Measurements from ENCODE around the gene SUPT4H1. TPM values are rescaled to one million over a fixed set of nuclear protein-coding genes. Genes with fewer than 3 reads are reported as not detected.

The SUPT4H1 gene
- total RNA-seq, 2 experiments from 2014 or later, result 76.6 to 76.9 TPM

DNA sequence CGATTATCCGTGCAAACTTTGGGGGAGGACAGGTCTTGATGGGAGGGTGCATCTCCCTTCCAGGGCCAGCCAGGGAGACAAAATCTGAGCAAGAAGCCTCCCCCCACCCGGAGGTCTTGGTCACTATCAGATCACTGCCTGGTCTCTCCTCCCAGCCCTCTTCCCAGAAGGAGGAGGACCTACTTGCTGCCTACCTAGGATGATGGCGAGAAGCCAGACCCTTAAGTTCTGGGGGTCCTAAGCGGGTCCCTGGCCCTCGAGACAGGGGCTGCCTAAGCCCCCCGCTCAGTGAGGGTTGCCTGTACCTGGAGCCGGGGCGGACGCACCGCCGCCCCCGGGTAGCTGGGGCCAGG is 28.0 kb downstream of the SUPT4H1 start:
- Mint-ChIP-seq H3K36me3 (ENCODE audit: low read depth) (peaks cover 15% of the 10 kb centered on the region), H3K4me1 (ENCODE audit: low read depth) (peaks cover 28% of the 10 kb centered on the region), H3K9me3 (no peaks in the 10 kb centered on the region), H3K27me3 (ENCODE audit: low read depth) (peaks cover 4% of the 10 kb centered on the region), H3K27ac (no peak overlapping the region), H3K4me3 (no peak overlapping the region)
- intact Hi-C loops (cut with micrococcal nuclease), result no loop called here
- no peak for DNase-seq
- CTCF ChIA-PET, result interaction anchor here (1.1 to 2.6 kb wide), 2 partner anchors 9 to 21 kb away, joined by 3 to 8 read pairs; no protein-coding TSS in a partner anchor

DNA sequence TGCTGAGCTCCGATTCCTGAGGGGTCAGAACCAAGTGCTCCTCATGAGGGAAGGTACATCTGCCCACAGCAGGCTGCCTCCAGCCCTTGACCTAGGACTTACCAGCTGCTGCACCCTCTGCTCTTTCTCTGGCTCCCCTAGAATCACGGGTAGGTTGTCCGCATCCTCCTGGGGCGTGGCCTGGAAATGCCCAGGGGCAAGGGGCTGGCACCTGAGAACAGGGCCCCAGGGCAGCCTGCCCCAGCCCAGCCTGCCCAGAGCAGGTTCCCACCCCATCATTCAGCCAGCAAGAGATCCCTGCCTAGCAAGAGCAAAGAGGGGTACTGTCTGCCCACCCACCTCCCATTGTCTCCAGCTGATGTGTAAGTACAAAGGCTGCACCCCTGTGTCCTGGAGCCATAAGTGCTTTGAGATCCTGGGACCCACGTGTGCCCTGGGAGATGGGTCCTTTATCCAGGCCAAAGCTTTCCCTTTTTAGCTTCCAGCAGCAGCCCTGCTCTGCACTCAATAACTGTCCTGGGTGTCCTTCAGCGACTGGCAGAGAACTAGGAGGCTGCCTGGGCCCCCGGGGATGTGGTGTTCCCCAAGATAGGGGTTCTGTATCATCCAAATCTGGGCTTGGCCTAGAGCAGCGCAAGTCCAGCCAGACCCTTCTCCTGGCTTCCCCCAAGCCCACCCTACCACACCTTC is 28.5 kb downstream of the SUPT4H1 start:
- Mint-ChIP-seq H3K36me3 (ENCODE audit: low read depth) (peaks cover 10% of the 10 kb centered on the region), H3K27me3 (ENCODE audit: low read depth) (peaks cover 4% of the 10 kb centered on the region), H3K4me1 (ENCODE audit: low read depth) (peaks cover 24% of the 10 kb centered on the region), H3K4me3 (no peak overlapping the region), H3K9me3 (no peaks in the 10 kb centered on the region), H3K27ac (no peak overlapping the region)
- DNase-seq, result no peak
- intact Hi-C loops (cut with micrococcal nuclease), result no loop called here
- CTCF ChIA-PET, result interaction anchor here (1.1 to 2.6 kb wide), 3 partner anchors 9 to 21 kb away, joined by 3 to 8 read pairs (median 3); no protein-coding TSS in a partner anchor

GRCh38 chr17:58322581-58323185 is 29.3 kb downstream of the SUPT4H1 start:
- Mint-ChIP-seq H3K27ac (no peak overlapping the region), H3K4me1 (ENCODE audit: low read depth) (peaks cover 22% of the 10 kb centered on the region), H3K4me3 (no peak overlapping the region), H3K9me3 (no peaks in the 10 kb centered on the region), H3K27me3 (ENCODE audit: low read depth) (no peaks in the 10 kb centered on the region), H3K36me3 (ENCODE audit: low read depth) (peaks cover 4% of the 10 kb centered on the region)
- CTCF ChIA-PET, result interaction anchor here (1.1 to 2.6 kb wide), 4 partner anchors 8 to 95 kb away, joined by 3 to 8 read pairs (median 4); no protein-coding TSS in a partner anchor
- intact Hi-C loops (cut with micrococcal nuclease), result no loop called here
- DNase-seq, result no peak

- H3K9me3 Mint-ChIP-seq, result no peaks in the 10 kb centered on the region
- intact Hi-C loops (cut with micrococcal nuclease), result no loop called here
- CTCF ChIA-PET, result interaction anchor here (1.1 to 2.6 kb wide), 3 partner anchors 18 to 96 kb away, joined by 3 to 8 read pairs (median 4); no protein-coding TSS in a partner anchor
- peaks cover 6% of the 10 kb centered on the region for H3K36me3 Mint-ChIP-seq (ENCODE audit: low read depth)
- H3K4me3 Mint-ChIP-seq, result no peak overlapping the region
- H3K4me1 Mint-ChIP-seq (ENCODE audit: low read depth), result peaks cover 21% of the 10 kb centered on the region
- no peak overlapping the region for H3K27ac Mint-ChIP-seq
- no peaks in the 10 kb centered on the region for H3K27me3 Mint-ChIP-seq (ENCODE audit: low read depth)
- DNase-seq, result no peak
Measured at GRCh38 chr17:58321571-58322525, 30.2 kb downstream of the SUPT4H1 start.

GRCh38 chr17:58320570-58321323 is 31.3 kb downstream of the SUPT4H1 start:
- Mint-ChIP-seq H3K9me3 (no peaks in the 10 kb centered on the region), H3K27ac (no peak overlapping the region), H3K27me3 (ENCODE audit: low read depth) (no peaks in the 10 kb centered on the region), H3K4me1 (ENCODE audit: low read depth) (peaks cover 15% of the 10 kb centered on the region), H3K4me3 (no peak overlapping the region), H3K36me3 (ENCODE audit: low read depth) (peaks cover 6% of the 10 kb centered on the region)
- peak; percentile 3 for DNase-seq
- intact Hi-C loops (cut with micrococcal nuclease), result no loop called here
- CTCF ChIA-PET, result interaction anchor here (0.6 to 1.8 kb wide), 2 partner anchors 58 to 97 kb away, joined by 3 to 4 read pairs; no protein-coding TSS in a partner anchor

DNA sequence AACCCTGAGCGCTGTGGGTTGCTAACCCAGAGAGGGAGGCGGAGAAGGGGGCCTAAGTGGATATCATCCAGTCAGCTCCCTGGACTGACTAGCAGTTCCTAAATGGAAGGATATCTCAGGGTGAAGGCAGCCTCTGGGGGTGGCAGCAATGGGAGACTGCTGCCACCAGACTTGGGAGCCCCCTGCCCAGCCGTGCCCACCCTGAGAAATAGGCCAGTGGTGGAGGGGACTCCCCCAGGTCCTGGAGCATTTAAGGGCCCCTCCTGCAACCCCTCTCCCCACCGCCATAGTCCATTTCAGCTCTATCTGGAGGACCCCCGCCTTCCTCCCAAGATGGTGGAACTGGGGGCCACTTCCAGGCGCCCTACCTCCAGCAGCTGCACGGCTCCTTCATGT is 31.8 kb downstream of the SUPT4H1 start:
- H3K36me3 Mint-ChIP-seq (ENCODE audit: low read depth), result peaks cover 6% of the 10 kb centered on the region
- H3K9me3 Mint-ChIP-seq, result no peaks in the 10 kb centered on the region
- no peaks in the 10 kb centered on the region for H3K27me3 Mint-ChIP-seq (ENCODE audit: low read depth)
- CTCF ChIA-PET, result interaction anchor here (3.6 kb wide), 1 partner anchor 18 kb away, joined by 31 read pairs; no protein-coding TSS in a partner anchor
- H3K4me1 Mint-ChIP-seq (ENCODE audit: low read depth), result peaks cover 13% of the 10 kb centered on the region
- H3K4me3 Mint-ChIP-seq, result no peak overlapping the region
- DNase-seq, result peak; percentile 3
- intact Hi-C loops (cut with micrococcal nuclease), result no loop called here
- H3K27ac Mint-ChIP-seq, result no peak overlapping the region

- intact Hi-C loops (cut with micrococcal nuclease), result no loop called here
- H3K9me3 Mint-ChIP-seq, result no peaks in the 10 kb centered on the region
- no peak overlapping the region for H3K27ac Mint-ChIP-seq
Measured at GRCh38 chr17:58319173-58320162, 32.5 kb downstream of the SUPT4H1 start.

DNA sequence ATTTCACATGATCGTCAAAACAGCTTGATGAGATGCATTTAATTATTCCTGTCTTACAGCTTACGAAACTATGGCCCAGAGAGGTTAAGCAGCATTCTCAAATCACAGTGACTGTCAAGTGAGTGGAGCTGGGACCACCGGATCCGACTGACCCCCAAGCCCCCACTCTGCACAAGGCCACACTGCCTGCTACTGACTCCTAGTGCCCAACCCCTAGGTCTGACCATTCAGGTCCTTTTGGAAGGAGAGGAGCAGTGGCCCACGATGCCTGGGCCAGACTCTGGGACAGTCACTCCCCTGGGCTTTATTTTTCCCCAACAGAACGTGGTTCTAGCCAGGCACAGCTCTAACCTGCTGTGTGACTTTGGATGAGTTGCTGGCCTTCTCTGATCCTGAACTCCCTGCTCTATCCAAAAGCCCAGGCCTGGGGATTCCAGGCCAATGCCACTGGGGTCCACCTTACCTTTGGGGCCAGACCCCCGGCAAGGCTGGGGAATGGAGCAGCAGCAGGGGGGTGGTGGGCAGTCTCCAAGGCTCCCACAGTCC is 33.3 kb downstream of the SUPT4H1 start:
- Mint-ChIP-seq H3K27ac (peak overlapping the region; percentile 79), H3K4me3 (no peak overlapping the region), H3K36me3 (ENCODE audit: low read depth) (peaks cover 6% of the 10 kb centered on the region), H3K4me1 (ENCODE audit: low read depth) (peaks cover 11% of the 10 kb centered on the region), H3K27me3 (ENCODE audit: low read depth) (no peaks in the 10 kb centered on the region), H3K9me3 (no peaks in the 10 kb centered on the region)
- CTCF ChIA-PET, result interaction anchor here (0.6 to 5.5 kb wide), 8 partner anchors 9 to 129 kb away, joined by 3 to 92 read pairs (median 30); partner anchors contain the start of genes RNF43 and SUPT4H1
- peak; percentile 3 for DNase-seq
- intact Hi-C loops (cut with micrococcal nuclease), result no loop called here

More at GRCh38 chr17:58319173-58320162, 32.5 kb downstream of the SUPT4H1 start:
- no peaks in the 10 kb centered on the region for H3K27me3 Mint-ChIP-seq (ENCODE audit: low read depth)
- H3K4me1 Mint-ChIP-seq (ENCODE audit: low read depth), result peaks cover 11% of the 10 kb centered on the region
- H3K36me3 Mint-ChIP-seq (ENCODE audit: low read depth), result peaks cover 6% of the 10 kb centered on the region
- no peak overlapping the region for H3K4me3 Mint-ChIP-seq
- DNase-seq, result peak; percentile 4
- CTCF ChIA-PET, result interaction anchor here (3.4 to 5.5 kb wide), 4 partner anchors 19 to 128 kb away, joined by 31 to 92 read pairs (median 53); partner anchors contain the start of gene RNF43

DNA sequence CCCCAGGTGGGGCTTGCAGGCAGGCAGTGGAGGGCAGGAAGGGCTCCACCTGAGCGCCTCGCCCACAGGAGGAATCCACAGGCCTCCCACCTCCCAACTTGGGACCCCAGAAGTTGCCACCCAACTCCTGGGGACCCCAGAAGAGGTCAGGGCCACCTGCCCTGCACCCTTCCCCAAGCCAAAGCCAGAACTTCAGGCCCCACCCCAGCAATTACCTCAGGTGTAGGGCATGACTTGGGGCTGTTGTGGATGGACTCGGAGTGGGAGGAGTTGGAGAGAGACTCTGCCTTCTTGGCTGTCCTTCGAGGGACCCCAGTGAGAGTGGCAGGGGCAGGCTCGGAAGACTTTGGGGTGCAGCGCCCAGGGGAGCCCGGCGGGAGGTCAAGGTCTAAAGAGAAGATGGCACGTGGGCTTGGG is 33.9 kb downstream of the SUPT4H1 start:
- no peaks in the 10 kb centered on the region for H3K27me3 Mint-ChIP-seq (ENCODE audit: low read depth)
- H3K27ac Mint-ChIP-seq, result peak overlapping the region; percentile 79
- H3K36me3 Mint-ChIP-seq (ENCODE audit: low read depth), result peaks cover 6% of the 10 kb centered on the region
- H3K9me3 Mint-ChIP-seq, result no peaks in the 10 kb centered on the region
- intact Hi-C loops (cut with micrococcal nuclease), result no loop called here
- no peak overlapping the region for H3K4me3 Mint-ChIP-seq
- H3K4me1 Mint-ChIP-seq (ENCODE audit: low read depth), result peaks cover 11% of the 10 kb centered on the region
- peak; percentile 4 for DNase-seq
- CTCF ChIA-PET, result interaction anchor here (0.6 to 5.5 kb wide), 49 partner anchors 9 to 1188 kb away, joined by 3 to 92 read pairs (median 6); partner anchors contain the start of genes HSF5, MTMR4, RNF43 and SUPT4H1

GRCh38 chr17:58317421-58318064 is 34.5 kb downstream of the SUPT4H1 start:
- CTCF ChIA-PET, result interaction anchor here (0.6 to 5.5 kb wide), 50 partner anchors 9 to 1188 kb away, joined by 3 to 92 read pairs (median 6); partner anchors contain the start of genes HSF5, MTMR4, RNF43 and SUPT4H1
- DNase-seq, result peak; percentile 88

More at GRCh38 chr17:58317421-58318064, 34.5 kb downstream of the SUPT4H1 start:
- Mint-ChIP-seq H3K4me3 (no peak overlapping the region), H3K27me3 (ENCODE audit: low read depth) (no peaks in the 10 kb centered on the region), H3K4me1 (ENCODE audit: low read depth) (peaks cover 11% of the 10 kb centered on the region), H3K9me3 (no peaks in the 10 kb centered on the region), H3K36me3 (ENCODE audit: low read depth) (peaks cover 6% of the 10 kb centered on the region), H3K27ac (peak overlapping the region; percentile 81)
- intact Hi-C loops (cut with micrococcal nuclease), result loop anchor here (1.0 to 2.0 kb wide), 8 partner anchors 12 to 201 kb away; partner anchors contain the start of genes RNF43 and SUPT4H1
